PC-9 (cell line): ENCODE results near the gene FOXN3.

ENCODE experiments used
- EZH2 ChIP-seq: fragments of 200-600 bp; sonication (generic); IDR thresholded peaks from 2 replicates; pipeline ENCODE4 v1.8.0; 2017; ENCODE audit warnings: antibody characterized with exemption, low read depth
- TF ChIP-seq, protein P1 (sequence below): fragments of 200-600 bp; sonication (generic); conservative IDR thresholded peaks from 2 replicates; pipeline ENCODE4 v1.6.1; 2017; ENCODE audit warnings: mixed run types, antibody characterized with exemption, mild to moderate bottlenecking, moderate library complexity

DNA sequence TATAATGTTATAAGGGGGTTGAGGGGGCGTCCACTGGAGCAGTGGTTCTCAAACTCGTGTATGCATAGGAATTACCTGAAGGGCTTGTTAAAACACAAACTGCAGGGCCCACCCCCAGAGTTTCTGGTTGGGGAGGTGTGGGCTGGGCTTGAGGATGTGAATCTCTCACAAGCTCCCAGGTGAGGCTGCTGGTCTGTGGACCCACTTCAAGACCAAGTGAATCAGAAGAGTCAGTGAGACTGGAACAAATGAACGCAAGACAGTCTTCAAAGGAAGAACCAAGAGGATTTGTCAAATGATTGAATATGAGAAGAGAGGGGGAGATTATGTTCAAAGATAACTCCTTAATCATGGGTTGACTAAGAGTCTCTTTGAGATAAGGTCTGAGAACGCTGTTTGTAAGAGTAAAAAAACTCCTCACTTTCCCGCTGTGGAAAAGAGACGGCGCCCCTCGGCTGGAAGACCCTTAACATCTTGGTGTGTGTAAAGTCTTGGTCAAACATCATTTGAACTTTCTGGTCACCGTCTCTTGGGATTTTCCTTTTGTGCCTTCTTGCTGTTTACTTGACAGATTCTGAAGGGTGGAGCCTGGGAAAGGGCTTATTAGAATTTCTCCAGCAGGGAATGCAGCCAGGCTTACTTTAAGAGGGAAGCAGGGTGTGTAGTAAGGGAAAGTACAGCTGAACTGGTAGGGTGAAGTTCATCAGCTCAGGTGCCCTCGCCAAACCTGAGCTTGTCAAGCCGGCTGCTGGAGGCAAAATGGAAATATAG is 5.3 kb upstream of the FOXN3 start:
- TF ChIP-seq, protein P1, sequence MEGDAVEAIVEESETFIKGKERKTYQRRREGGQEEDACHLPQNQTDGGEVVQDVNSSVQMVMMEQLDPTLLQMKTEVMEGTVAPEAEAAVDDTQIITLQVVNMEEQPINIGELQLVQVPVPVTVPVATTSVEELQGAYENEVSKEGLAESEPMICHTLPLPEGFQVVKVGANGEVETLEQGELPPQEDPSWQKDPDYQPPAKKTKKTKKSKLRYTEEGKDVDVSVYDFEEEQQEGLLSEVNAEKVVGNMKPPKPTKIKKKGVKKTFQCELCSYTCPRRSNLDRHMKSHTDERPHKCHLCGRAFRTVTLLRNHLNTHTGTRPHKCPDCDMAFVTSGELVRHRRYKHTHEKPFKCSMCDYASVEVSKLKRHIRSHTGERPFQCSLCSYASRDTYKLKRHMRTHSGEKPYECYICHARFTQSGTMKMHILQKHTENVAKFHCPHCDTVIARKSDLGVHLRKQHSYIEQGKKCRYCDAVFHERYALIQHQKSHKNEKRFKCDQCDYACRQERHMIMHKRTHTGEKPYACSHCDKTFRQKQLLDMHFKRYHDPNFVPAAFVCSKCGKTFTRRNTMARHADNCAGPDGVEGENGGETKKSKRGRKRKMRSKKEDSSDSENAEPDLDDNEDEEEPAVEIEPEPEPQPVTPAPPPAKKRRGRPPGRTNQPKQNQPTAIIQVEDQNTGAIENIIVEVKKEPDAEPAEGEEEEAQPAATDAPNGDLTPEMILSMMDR: no peak
- no peak for TF ChIP-seq EZH2
